ENCODE results near the gene KANK3. TPM values are rescaled to one million over a fixed set of nuclear protein-coding genes. Genes with fewer than 3 reads are reported as not detected.

KANK3 gene
- total and polyA plus RNA-seq, 2 of the 8 experiments (the other 6 are each of a cell fraction or from before 2014, with no cell fraction given) = 2.5 to 4.2 TPM

- TF ChIP-seq CTBP2 (IDR thresholded peaks at IDR 0.05; ENCODE audit: borderline replicate concordance, insufficient read depth, insufficient read length, low read length) (no peak), RXRA (IDR thresholded peaks at IDR 0.05; ENCODE audit: insufficient read depth, low read depth, low read length) (no peak), RFX5 (IDR thresholded peaks at IDR 0.05; ENCODE audit: borderline replicate concordance, low read depth, low read length) (no peak), JUN (IDR thresholded peaks at IDR 0.05; ENCODE audit: low read depth, low read length) (no peak), BCL11A (IDR thresholded peaks at IDR 0.05; ENCODE audit: low read depth in 2 of 2, low read length in 2 of 2) (no peak)
Observed at GRCh38 chr19:8321986-8322637, 20.9 kb downstream of the KANK3 start (continued).
